Gastroesophageal sphincter (tissue), 4 donors: Measurements from ENCODE around the gene BICD1. TPM values are rescaled to one million over a fixed set of nuclear protein-coding genes. Genes with fewer than 3 reads are reported as not detected.

Experiments
- ATAC-seq: fragments of 150-250 bp; one replicate; pipeline ENCODE4 v1.9.1; 2016; ENCODE audit warnings: mild to moderate bottlenecking, moderate library complexity
- H3K27ac ChIP-seq, 4 donors: fragments of 200-600 bp; sonication (generic) in 3 of 4; 1 replicate in 3 of 4; 2 replicates in 1 of 4; pipeline ENCODE4 v1.5.1; 2016 to 2019
- H3K27me3 ChIP-seq: fragments of 200-600 bp; sonication (generic); one replicate; pipeline ENCODE4 v1.5.1; 2019
- H3K36me3 ChIP-seq, 2 donors: fragments of 200-600 bp; sonication (generic); one replicate each; pipeline ENCODE4 v1.5.1; 2019; ENCODE audit warnings: control low read depth in 1 of 2
- H3K4me1 ChIP-seq, 3 donors: fragments of 200-600 bp; sonication (generic); 1 replicate in 2 of 3; 2 replicates in 1 of 3; pipeline ENCODE4 v1.5.1; 2016 to 2019; ENCODE audit warnings: control low read depth in 2 of 3
- H3K4me3 ChIP-seq, 2 donors: fragments of 200-600 bp; sonication (generic); one replicate each; pipeline ENCODE4 v1.5.1; 2019; ENCODE audit warnings: mild to moderate bottlenecking in 1 of 2, moderate library complexity in 1 of 2
- H3K9me3 ChIP-seq, 3 donors: fragments of 200-600 bp; sonication (generic); one replicate each; pipeline ENCODE4 v1.5.1; 2017 to 2019; ENCODE audit warnings: control low read depth in 2 of 3
- CTCF ChIP-seq, 4 experiments: fragments of 200-600 bp in 2 of 4; fragments of 450-650 bp in 2 of 4; sonication (generic) in 1 of 4; IDR thresholded peaks; one replicate each; pipeline ENCODE4 v1.5.1; 2017 to 2019; ENCODE audit warnings: antibody characterized with exemption in 4 of 4, mild to moderate bottlenecking in 2 of 4, moderate library complexity in 2 of 4
- EP300 ChIP-seq: sonication (generic); formaldehyde crosslinking; IDR thresholded peaks from one replicate; pipeline ENCODE4 v1.6.1; 2017; ENCODE audit warnings: antibody characterized with exemption, mild to moderate bottlenecking
- POLR2A ChIP-seq, 2 donors: fragments of 450-650 bp; IDR thresholded peaks; one replicate each; pipeline ENCODE4 v1.6.1; 2017; ENCODE audit warnings: antibody characterized with exemption in 2 of 2, mild to moderate bottlenecking in 2 of 2, moderate library complexity in 1 of 2
- POLR2AphosphoS5 ChIP-seq: sonication (generic); formaldehyde crosslinking; IDR thresholded peaks from one replicate; pipeline ENCODE4 v1.6.1; 2017; ENCODE audit warnings: antibody characterized with exemption
- WGBS, 2 donors: methylation state at CpG; one replicate each; pipeline ENCODE4 v1.1.5; 2018; ENCODE audit warnings: low coverage in 1 of 2; 5-methylcytosine and 5-hydroxymethylcytosine counted together
- total RNA-seq, 4 donors: library from RNA; depleted of rRNA; stranded (reverse); fragments of >200 nt; gene quantifications; one replicate each; pipeline ENCODE4 v1.1.0, GENCODE V29; 2016

BICD1 gene
- total RNA-seq, 4 donors from 2014 or later, result 3.8 to 22.5 (median 16.3) TPM

GRCh38 chr12:32155961-32156529 is 49.4 kb downstream of the BICD1 start:
- H3K36me3 ChIP-seq, result no peaks in the 10 kb centered on the region
- no peaks in the 10 kb centered on the region for H3K27me3 ChIP-seq
- WGBS, 2 donors, result 0 to 27% methylated on average over 1 to 4 of the region's 4 CpGs
- no peak overlapping the region for H3K27ac ChIP-seq
- no peak for TF ChIP-seq POLR2AphosphoS5
- no peak for TF ChIP-seq EP300
- TF ChIP-seq CTCF (IDR thresholded peaks at IDR 0.05), result no peak
- no peak for TF ChIP-seq POLR2A (IDR thresholded peaks at IDR 0.05)
- H3K4me3 ChIP-seq, result no peak overlapping the region
- no peak for ATAC-seq
- H3K4me1 ChIP-seq, result peaks cover 0 to 10% (median 0%) of the 10 kb centered on the region in 3 donors
- no peaks in the 10 kb centered on the region for H3K9me3 ChIP-seq

- Histone ChIP-seq H3K27me3 (no peaks in the 10 kb centered on the region), H3K9me3 (no peaks in the 10 kb centered on the region), H3K36me3 (no peaks in the 10 kb centered on the region), H3K4me1 (peaks cover 0 to 10% (median 0%) of the 10 kb centered on the region in 3 donors), H3K27ac (no peak overlapping the region), H3K4me3 (no peak overlapping the region)
- 88 to 100% methylated on average over 1 of the region's 1 CpG for WGBS, 2 donors
- TF ChIP-seq POLR2A (IDR thresholded peaks at IDR 0.05) (no peak), POLR2AphosphoS5 (no peak), EP300 (no peak), CTCF (IDR thresholded peaks at IDR 0.05) (no peak)
- no peak for ATAC-seq
Observed at GRCh38 chr12:32158525-32158924, 51.9 kb downstream of the BICD1 start.

GRCh38 chr12:32159381-32159780 is 52.7 kb downstream of the BICD1 start:
- no peak overlapping the region for H3K27ac ChIP-seq
- no peak overlapping the region for H3K4me3 ChIP-seq
- no peaks in the 10 kb centered on the region for H3K9me3 ChIP-seq
- H3K36me3 ChIP-seq, result no peaks in the 10 kb centered on the region
- no peaks in the 10 kb centered on the region for H3K27me3 ChIP-seq
- ATAC-seq, result no peak
- no peak for TF ChIP-seq EP300
- no peak for TF ChIP-seq POLR2A (IDR thresholded peaks at IDR 0.05)
- no peak for TF ChIP-seq CTCF (IDR thresholded peaks at IDR 0.05)
- TF ChIP-seq POLR2AphosphoS5, result no peak
- peaks cover 0 to 10% (median 0%) of the 10 kb centered on the region in 3 donors for H3K4me1 ChIP-seq
- WGBS, 2 donors, result 85% methylated on average over 6 of the region's 6 CpGs; no CpG with 5 or more reads in 1 of the 2 donors

- TF ChIP-seq CTCF (IDR thresholded peaks at IDR 0.05), result no peak
- TF ChIP-seq EP300, result no peak
- peak; percentile 69 for TF ChIP-seq POLR2AphosphoS5
- TF ChIP-seq POLR2A (IDR thresholded peaks at IDR 0.05), result no peak
- ATAC-seq, result no peak
- H3K27me3 ChIP-seq, result no peaks in the 10 kb centered on the region
- 43 to 67% methylated on average over 1 to 3 of the region's 3 CpGs for WGBS, 2 donors
- H3K4me3 ChIP-seq, result no peak overlapping the region
- H3K36me3 ChIP-seq, result no peaks in the 10 kb centered on the region
- peaks cover 0 to 10% (median 0%) of the 10 kb centered on the region in 3 donors for H3K4me1 ChIP-seq
- no peaks in the 10 kb centered on the region for H3K9me3 ChIP-seq
- H3K27ac ChIP-seq, result no peak overlapping the region
Observed at GRCh38 chr12:32159925-32160324, 53.3 kb downstream of the BICD1 start.

- 91 to 94% methylated on average over 5 of the region's 5 CpGs for WGBS, 2 donors
- Histone ChIP-seq H3K9me3 (no peaks in the 10 kb centered on the region), H3K27me3 (no peaks in the 10 kb centered on the region), H3K27ac (no peak overlapping the region), H3K36me3 (no peaks in the 10 kb centered on the region), H3K4me3 (no peak overlapping the region), H3K4me1 (peaks cover 0 to 10% (median 0%) of the 10 kb centered on the region in 3 donors)
- no peak for ATAC-seq
- TF ChIP-seq POLR2AphosphoS5, result no peak
- no peak for TF ChIP-seq EP300
- TF ChIP-seq POLR2A (IDR thresholded peaks at IDR 0.05), result no peak
- no peak for TF ChIP-seq CTCF (IDR thresholded peaks at IDR 0.05)
Observed at GRCh38 chr12:32161058-32161457, 54.4 kb downstream of the BICD1 start.
